Fibroblast of the aortic adventitia (primary cell): ENCODE results near the gene ARHGAP26. TPM values are rescaled to one million over a fixed set of nuclear protein-coding genes. Genes with fewer than 3 reads are reported as not detected.

ENCODE experiments used
- DNase-seq: peaks from one replicate; pipeline ENCODE4 v3.0.0-alpha.2; 2010; ENCODE audit warnings: low read depth
- H3K4me3 ChIP-seq: 2 replicates; pipeline ENCODE4 v1.5.1; 2011; ENCODE audit warnings: low read depth, mild to moderate bottlenecking, control low read depth, low read length, moderate library complexity
- total RNA-seq: library from RNA; depleted of rRNA; stranded (reverse); fragments of >200 nt; gene quantifications from 2 replicates; pipeline ENCODE4 v1.2.3, GENCODE V29; 2012; ENCODE audit warnings: low replicate concordance
- TF ChIP-seq, protein P1 (sequence below): IDR thresholded peaks from 2 replicates; pipeline ENCODE4 v1.5.1; 2011; ENCODE audit warnings: mild to moderate bottlenecking, low read length, control low read depth, inconsistent platforms; ENCODE audit not compliant: insufficient read depth

Gene ARHGAP26
- total RNA-seq, 1 donor, result 9.0 TPM

DNA sequence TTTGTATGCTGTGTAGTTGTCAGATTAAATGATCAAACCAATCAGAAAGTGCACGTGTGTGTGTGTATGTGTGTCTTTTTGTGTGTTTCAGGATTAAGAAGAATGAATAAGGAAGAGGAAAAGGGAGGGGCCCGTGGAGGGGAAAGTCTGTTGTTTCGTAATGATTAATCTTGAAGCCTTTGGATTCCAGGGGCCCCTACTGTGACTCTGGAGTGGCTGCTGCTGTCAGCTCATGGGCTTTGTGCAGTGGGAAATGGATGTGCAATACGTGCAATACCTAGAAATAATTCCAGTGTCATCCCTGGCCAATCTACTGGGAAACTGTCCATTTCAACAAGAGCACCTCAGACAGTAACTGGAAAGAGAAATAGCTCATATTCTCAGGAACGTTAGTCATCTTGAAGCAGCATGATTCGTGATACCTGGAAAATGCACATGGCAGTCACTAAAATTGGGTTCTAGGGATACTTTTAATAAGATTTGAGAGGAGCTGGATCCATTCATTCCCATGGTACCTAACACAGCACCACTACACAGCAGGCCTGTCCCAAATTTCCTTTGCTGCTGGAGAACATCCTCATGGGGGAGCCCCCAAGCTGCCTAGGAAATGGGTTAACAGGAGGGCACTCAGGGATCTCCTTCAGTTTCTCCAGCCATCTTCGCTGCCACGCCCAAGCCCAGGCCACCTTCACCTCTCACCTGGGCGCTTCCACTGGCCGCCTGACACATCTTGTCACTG lies 447.1 kb downstream of the ARHGAP26 start:
- no peak overlapping the region for H3K4me3 ChIP-seq
- TF ChIP-seq, protein P1, sequence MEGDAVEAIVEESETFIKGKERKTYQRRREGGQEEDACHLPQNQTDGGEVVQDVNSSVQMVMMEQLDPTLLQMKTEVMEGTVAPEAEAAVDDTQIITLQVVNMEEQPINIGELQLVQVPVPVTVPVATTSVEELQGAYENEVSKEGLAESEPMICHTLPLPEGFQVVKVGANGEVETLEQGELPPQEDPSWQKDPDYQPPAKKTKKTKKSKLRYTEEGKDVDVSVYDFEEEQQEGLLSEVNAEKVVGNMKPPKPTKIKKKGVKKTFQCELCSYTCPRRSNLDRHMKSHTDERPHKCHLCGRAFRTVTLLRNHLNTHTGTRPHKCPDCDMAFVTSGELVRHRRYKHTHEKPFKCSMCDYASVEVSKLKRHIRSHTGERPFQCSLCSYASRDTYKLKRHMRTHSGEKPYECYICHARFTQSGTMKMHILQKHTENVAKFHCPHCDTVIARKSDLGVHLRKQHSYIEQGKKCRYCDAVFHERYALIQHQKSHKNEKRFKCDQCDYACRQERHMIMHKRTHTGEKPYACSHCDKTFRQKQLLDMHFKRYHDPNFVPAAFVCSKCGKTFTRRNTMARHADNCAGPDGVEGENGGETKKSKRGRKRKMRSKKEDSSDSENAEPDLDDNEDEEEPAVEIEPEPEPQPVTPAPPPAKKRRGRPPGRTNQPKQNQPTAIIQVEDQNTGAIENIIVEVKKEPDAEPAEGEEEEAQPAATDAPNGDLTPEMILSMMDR, result no peak
- peak; percentile 64 for DNase-seq

DNA sequence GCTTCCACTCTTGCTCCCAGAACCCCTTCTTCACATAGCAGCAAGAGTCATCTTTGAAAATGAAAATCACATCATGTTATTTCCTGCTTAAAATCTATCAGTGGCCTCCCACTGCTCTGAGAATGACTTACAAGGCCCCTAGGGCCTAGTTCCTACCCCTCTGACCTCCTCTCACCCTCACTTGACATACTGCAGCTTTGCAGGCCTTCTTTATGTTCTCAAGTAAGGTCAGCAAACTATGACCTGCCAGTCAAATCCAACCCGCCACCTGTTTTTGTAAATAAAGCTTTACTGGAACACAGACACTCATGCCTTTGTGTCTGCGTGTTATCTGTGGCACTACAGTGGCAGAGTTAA lies 447.6 kb downstream of the ARHGAP26 start:
- TF ChIP-seq, protein P1, result no peak
- no peak for DNase-seq
- H3K4me3 ChIP-seq, result no peak overlapping the region

DNA sequence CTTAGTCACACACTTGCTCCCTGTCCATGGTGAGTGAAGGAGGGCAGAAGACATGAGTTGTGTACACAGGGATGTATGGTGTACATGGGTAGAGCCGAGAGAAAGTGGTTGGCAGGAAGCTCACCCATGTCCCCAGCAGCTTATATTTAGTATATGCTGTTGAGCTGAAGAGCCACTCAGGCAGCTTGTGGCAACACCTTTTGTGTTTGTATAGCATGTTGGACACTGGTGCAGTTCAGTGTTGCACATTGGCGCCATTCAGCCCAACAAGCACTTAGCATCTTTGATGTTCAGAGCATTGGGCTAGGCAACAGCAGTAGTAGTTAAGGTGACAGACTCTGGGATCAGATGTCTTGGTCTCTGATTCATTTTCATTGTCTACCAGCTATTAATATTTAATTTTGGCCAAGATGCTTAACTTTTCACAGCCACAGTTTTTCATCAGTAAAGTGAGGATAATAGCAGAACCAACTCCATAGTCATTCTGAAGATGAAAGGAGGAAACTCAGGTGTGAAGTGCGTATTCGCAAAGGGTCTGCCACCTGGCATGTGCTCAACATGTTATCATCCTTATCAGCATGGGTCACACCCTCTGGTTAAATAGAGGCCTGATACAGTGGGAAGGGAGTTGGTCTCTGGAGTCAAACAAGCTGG lies 448.5 kb downstream of the ARHGAP26 start:
- TF ChIP-seq, protein P1, result no peak
- H3K4me3 ChIP-seq, result no peak overlapping the region
- no peak for DNase-seq

DNA sequence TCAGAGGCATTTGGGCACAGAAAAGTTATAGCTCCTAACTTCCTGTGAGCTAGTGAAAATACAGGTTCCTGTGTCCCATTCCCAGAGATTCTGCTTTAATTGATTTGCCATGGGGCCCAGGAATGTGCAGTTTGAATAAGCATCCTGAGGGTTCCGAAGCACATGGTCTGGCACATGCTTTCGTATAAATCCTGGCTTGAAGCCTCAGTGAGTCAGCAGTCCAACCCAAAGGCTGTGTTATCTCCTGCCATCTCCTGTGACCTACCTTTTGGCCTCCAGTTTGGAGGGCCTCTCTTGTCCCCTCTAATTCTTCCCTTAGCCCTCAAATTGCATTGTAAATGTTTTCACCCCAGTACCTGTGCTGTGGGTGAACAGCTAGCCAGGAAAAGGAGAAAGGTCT lies 449.5 kb downstream of the ARHGAP26 start:
- peak; percentile 65 for DNase-seq
- TF ChIP-seq, protein P1, result no peak
- H3K4me3 ChIP-seq, result no peak overlapping the region

DNA sequence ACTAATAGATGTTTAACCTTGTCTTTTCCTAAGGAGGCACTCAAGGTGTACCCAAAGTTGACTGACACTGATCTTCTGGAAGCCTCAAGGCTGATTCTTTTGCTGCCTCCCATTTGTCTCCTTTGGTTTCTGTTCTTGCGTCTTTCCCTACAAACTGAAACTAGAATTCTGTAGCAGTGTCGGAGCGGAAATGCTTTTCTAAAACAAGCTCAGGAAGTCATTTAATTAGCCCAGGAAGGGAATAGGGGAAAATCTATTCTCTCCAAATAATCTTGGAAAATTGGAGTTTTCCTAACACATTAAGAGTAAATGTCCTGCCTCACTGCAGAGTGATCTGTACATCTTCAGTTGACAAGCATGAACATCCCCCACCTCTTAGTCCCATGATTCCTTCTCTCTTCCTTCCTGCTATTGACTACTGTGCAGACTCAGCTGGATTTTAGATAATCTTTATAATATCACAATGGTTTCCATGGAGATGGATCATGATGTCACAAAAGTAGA lies 450.6 kb downstream of the ARHGAP26 start:
- H3K4me3 ChIP-seq, result no peak overlapping the region
- DNase-seq, result no peak
- TF ChIP-seq, protein P1, result no peak

DNA sequence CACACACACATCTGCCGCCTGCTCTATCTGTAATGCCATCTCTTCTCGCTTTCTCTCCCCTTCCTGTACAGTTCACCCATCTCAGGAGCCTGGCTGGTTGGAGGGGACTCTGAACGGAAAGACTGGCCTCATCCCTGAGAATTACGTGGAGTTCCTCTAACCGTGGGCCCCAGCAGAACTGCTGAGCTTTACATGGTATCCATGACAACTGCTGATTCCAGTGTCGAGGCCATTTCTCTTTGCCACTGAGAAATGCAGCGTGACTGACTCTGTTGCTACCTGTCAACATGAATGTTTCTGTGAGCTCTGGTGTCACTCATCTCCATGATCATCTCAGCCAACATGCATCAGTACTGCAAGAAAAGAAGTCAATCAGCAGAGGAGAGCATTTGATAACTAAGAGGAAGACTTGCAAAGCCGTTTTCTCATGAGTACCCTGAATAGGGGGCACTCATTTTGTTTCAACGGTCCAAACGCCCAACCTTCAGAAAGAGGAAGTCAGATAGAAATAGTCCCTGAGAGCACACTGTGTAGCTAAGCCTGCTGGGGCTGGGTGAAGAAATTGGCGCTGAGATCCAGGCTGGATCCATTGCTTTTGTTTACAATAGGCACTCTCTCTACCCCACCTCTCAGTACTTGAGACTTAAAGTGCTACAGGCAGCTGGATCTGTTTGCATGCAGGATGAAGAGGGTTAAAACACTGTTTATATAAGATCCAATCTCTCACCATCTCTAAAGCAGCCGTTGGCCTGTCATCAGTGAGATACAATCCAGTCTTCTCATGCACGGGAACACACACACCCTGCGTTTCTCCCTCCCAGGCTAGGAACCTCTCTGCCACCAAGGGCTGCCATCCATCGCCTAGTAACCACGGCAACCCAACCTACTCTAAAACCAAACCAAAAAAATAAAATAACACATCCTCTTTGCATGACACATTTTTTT lies 452.4 kb downstream of the ARHGAP26 start:
- no peak for DNase-seq
- TF ChIP-seq, protein P1, result no peak
- no peak overlapping the region for H3K4me3 ChIP-seq
